ENCODE measurements around the gene ALPP. TPM values are rescaled to one million over a fixed set of nuclear protein-coding genes. Genes with fewer than 3 reads are reported as not detected.

ALPP gene
- total RNA-seq, 1 experiment from 2014 or later = 0.20 TPM

DNA sequence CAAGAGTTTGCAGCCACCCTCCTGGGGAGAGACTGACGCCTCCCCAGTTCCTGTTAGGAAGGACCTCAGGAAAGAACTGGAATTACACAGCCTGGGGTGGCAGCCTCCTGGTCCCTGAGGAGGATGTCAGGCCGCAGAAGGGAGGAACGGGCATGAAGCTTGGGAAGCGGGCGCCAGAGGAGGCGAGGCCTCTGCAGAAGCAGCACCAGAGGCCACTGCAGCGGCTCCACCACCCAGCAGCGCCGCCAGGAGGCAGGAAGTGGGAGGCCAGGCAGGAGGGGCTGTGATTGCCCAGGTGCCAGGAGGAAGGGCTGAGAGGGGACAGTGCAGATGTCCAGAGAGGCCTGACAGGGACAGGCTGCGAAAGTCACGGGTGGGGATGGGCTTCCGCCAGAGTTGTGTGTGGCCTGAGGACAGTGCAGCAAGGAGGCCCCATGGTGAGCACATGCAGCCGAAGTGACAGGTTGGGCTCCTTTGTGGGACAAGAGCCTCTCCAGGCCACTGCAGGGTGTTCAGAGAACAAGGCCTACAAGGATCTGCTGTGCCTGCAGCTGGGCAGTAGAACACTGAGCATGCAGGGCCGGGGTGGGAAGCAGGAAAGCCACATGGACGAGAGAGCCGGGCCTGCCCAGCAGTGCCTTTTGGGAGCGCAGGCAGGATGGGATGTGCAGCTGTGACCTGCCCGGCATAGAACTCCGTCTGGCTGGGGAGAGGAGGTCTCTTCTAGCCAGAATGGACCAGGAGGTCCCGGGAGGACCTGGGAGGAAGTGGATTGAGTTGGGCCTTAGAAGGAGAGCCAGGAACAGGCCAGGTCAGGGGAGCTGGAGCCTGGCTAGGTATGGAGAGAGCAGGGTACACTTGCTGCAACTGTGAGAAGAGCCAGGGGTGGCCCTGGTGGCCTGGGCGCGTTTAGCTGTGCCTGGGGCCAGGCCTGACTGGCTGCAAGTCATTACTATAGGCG lies 39.1 kb upstream of the ALPP start (continued):
- TF ChIP-seq, protein P1, sequence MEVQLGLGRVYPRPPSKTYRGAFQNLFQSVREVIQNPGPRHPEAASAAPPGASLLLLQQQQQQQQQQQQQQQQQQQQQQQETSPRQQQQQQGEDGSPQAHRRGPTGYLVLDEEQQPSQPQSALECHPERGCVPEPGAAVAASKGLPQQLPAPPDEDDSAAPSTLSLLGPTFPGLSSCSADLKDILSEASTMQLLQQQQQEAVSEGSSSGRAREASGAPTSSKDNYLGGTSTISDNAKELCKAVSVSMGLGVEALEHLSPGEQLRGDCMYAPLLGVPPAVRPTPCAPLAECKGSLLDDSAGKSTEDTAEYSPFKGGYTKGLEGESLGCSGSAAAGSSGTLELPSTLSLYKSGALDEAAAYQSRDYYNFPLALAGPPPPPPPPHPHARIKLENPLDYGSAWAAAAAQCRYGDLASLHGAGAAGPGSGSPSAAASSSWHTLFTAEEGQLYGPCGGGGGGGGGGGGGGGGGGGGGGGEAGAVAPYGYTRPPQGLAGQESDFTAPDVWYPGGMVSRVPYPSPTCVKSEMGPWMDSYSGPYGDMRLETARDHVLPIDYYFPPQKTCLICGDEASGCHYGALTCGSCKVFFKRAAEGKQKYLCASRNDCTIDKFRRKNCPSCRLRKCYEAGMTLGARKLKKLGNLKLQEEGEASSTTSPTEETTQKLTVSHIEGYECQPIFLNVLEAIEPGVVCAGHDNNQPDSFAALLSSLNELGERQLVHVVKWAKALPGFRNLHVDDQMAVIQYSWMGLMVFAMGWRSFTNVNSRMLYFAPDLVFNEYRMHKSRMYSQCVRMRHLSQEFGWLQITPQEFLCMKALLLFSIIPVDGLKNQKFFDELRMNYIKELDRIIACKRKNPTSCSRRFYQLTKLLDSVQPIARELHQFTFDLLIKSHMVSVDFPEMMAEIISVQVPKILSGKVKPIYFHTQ (CRISPR knock-in tag; IDR thresholded peaks at IDR 0.05) = no peak
- peak; percentile 51; the same call in 1 of the 2 replicates for TF ChIP-seq CTCF (IDR thresholded peaks at IDR 0.05)
- no peak for TF ChIP-seq GTF2I (CRISPR knock-in tag; conservative IDR thresholded peaks at IDR 0.05)
- no peak for TF ChIP-seq ATF3 (CRISPR knock-in tag; conservative IDR thresholded peaks at IDR 0.05)
- no peak for TF ChIP-seq TEAD4 (CRISPR knock-in tag; IDR thresholded peaks at IDR 0.05)
- 0 out of 2 replicates have a peak, but pooled peaks have one; percentile 30 for TF ChIP-seq FOXP1 (CRISPR knock-in tag; IDR thresholded peaks at IDR 0.05; ENCODE audit: borderline replicate concordance)
- TF ChIP-seq ZBTB43 (CRISPR knock-in tag; IDR thresholded peaks at IDR 0.05) = 0 out of 2 replicates have a peak, but pooled peaks have one; percentile 20
- TF ChIP-seq SMAD3 (CRISPR knock-in tag; IDR thresholded peaks at IDR 0.05; ENCODE audit: borderline replicate concordance) = no peak

- Mint-ChIP-seq H3K4me3 (no peak overlapping the region), H3K36me3 (no peaks in the 10 kb centered on the region), H3K4me1 (peaks cover 3% of the 10 kb centered on the region), H3K9me3 (no peaks in the 10 kb centered on the region), H3K27me3 (ENCODE audit: low read depth) (no peaks in the 10 kb centered on the region; the same call in 1 of the 2 replicates), H3K27ac (no peak overlapping the region)
- POLR2A ChIA-PET = no interaction called here
- CTCF ChIA-PET = interaction anchor here (0.9 to 6.1 kb wide), 6 partner anchors 10 to 106 kb away, joined by 3 to 78 read pairs (median 6); no protein-coding TSS in a partner anchor
- ATAC-seq = no peak
- peak; percentile 7 for DNase-seq (ENCODE audit: low spot score)
- TF ChIP-seq JUN (CRISPR knock-in tag; IDR thresholded peaks at IDR 0.05) (no peak), HMGA2 (CRISPR knock-in tag; IDR thresholded peaks at IDR 0.05) (no peak), ZNF232 (CRISPR knock-in tag; IDR thresholded peaks at IDR 0.05) (no peak), ZNF219 (CRISPR knock-in tag; IDR thresholded peaks at IDR 0.05; ENCODE audit: borderline replicate concordance) (no peak), NFYB (CRISPR knock-in tag; conservative IDR thresholded peaks at IDR 0.05; ENCODE audit: low read depth) (no peak), NR2C2 (CRISPR knock-in tag; IDR thresholded peaks at IDR 0.05) (no peak), EMX1 (CRISPR knock-in tag; IDR thresholded peaks at IDR 0.05) (no peak), ELF4 (CRISPR knock-in tag; IDR thresholded peaks at IDR 0.05; ENCODE audit: low read depth) (no peak), ZNF263 (CRISPR knock-in tag; IDR thresholded peaks at IDR 0.05; ENCODE audit: low read depth) (no peak), SMAD4 (CRISPR knock-in tag; IDR thresholded peaks at IDR 0.05) (no peak)
- TF ChIP-seq, protein P2, sequence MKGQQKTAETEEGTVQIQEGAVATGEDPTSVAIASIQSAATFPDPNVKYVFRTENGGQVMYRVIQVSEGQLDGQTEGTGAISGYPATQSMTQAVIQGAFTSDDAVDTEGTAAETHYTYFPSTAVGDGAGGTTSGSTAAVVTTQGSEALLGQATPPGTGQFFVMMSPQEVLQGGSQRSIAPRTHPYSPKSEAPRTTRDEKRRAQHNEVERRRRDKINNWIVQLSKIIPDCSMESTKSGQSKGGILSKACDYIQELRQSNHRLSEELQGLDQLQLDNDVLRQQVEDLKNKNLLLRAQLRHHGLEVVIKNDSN (CRISPR knock-in tag; IDR thresholded peaks at IDR 0.05) = no peak
- TF ChIP-seq, protein P3, sequence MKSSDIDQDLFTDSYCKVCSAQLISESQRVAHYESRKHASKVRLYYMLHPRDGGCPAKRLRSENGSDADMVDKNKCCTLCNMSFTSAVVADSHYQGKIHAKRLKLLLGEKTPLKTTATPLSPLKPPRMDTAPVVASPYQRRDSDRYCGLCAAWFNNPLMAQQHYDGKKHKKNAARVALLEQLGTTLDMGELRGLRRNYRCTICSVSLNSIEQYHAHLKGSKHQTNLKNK (CRISPR knock-in tag; IDR thresholded peaks at IDR 0.05) = no peak
- TF ChIP-seq, protein P4, sequence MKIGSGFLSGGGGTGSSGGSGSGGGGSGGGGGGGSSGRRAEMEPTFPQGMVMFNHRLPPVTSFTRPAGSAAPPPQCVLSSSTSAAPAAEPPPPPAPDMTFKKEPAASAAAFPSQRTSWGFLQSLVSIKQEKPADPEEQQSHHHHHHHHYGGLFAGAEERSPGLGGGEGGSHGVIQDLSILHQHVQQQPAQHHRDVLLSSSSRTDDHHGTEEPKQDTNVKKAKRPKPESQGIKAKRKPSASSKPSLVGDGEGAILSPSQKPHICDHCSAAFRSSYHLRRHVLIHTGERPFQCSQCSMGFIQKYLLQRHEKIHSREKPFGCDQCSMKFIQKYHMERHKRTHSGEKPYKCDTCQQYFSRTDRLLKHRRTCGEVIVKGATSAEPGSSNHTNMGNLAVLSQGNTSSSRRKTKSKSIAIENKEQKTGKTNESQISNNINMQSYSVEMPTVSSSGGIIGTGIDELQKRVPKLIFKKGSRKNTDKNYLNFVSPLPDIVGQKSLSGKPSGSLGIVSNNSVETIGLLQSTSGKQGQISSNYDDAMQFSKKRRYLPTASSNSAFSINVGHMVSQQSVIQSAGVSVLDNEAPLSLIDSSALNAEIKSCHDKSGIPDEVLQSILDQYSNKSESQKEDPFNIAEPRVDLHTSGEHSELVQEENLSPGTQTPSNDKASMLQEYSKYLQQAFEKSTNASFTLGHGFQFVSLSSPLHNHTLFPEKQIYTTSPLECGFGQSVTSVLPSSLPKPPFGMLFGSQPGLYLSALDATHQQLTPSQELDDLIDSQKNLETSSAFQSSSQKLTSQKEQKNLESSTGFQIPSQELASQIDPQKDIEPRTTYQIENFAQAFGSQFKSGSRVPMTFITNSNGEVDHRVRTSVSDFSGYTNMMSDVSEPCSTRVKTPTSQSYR (CRISPR knock-in tag; IDR thresholded peaks at IDR 0.05) = no peak
Measured at GRCh38 chr2:232340171-232340935, 38.2 kb upstream of the ALPP start.
